Measurements from ENCODE around the gene ASAP2. TPM values are rescaled to one million over a fixed set of nuclear protein-coding genes. Genes with fewer than 3 reads are reported as not detected.
A peak's percentile ranks its signal among the peaks of the same experiment; 100 is the strongest.

Gene ASAP2
- polyA plus RNA-seq, 1 donor (not counting 4 experiments of a cell fraction or from before 2014, with no cell fraction given): 54.2 TPM

DNA sequence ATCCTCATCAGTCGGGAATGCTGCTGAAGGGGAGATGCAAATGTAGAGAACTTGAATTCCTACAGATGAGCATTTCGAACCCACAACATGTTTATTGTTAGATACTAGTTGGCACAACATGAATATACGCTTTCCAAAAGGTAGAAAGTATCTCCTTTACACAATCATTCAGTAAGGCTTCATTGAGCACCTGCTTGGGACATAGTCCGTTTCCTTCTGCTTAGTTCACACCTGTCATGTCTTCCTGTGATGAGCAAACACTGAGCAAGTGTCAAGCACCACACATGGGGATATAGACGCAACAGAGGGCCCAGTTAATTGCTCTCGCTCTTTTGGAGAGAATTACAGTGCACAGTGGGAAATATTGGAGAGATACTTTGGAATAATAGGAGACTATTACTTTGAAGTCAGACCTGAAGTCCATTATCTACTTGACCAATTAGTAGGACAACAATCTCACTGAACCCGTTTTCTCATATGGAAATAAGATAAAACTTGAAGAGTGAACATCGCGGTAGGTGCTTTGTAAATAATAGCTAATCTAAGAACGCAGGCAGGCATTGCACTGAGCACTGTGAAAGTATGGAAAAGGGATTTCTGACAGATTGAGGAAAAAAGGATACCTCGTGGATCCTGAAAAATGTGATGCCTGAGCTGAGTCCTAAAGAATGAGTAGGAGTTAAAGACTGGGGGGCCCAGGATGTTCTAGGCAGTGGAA lies 218.0 kb downstream of the ASAP2 start:
- Histone ChIP-seq H4K20me1 (ENCODE audit: control insufficient read depth, extremely low read depth, insufficient read depth, low read length) (peaks cover 2% of the 10 kb centered on the region), H3K4me2 (ENCODE audit: control insufficient read depth, extremely low read depth, insufficient read depth, low read depth, low read length) (peak overlapping the region; percentile 80), H3K27ac (ENCODE audit: control insufficient read depth, insufficient read depth, low read length) (peak overlapping the region; percentile 93), H3K79me2 (ENCODE audit: control insufficient read depth, insufficient read depth, low read length) (peaks cover 55% of the 10 kb centered on the region), H3K9me3 (ENCODE audit: control insufficient read depth, low read depth, low read length) (no peaks in the 10 kb centered on the region), H3K9me1 (ENCODE audit: control insufficient read depth, extremely low read depth, insufficient read depth, low read length) (peaks cover 2% of the 10 kb centered on the region), H3K4me3 (ENCODE audit: control insufficient read depth in 2 of 3, extremely low read depth in 1 of 3, insufficient read depth in 2 of 3, low read depth in 1 of 3, low read length in 3 of 3) (peak overlapping the region; percentile 86 to 98 (median 87)), H3K27me3 (ENCODE audit: control insufficient read depth, extremely low read depth, insufficient read depth, low read length) (no peaks in the 10 kb centered on the region), H3K36me3 (ENCODE audit: control insufficient read depth in 2 of 2, extremely low read depth in 1 of 2, insufficient read depth in 2 of 2, low read length in 2 of 2) (peaks cover 1 to 6% of the 10 kb centered on the region in 2 experiments), H3K4me1 (ENCODE audit: control insufficient read depth, extremely low read depth, insufficient read depth, low read length) (peaks cover 20% of the 10 kb centered on the region), H2AFZ (ENCODE audit: control insufficient read depth, low read length) (peak overlapping the region; percentile 99), H3K9ac (ENCODE audit: control insufficient read depth, extremely low read depth, insufficient read depth, low read length) (peak overlapping the region; percentile 97)
- TF ChIP-seq CTCF (optimal IDR thresholded peaks at IDR 0.05 in 1 of 3, IDR thresholded peaks at IDR 0.05 in 1 of 3, conservative IDR thresholded peaks at IDR 0.05 in 1 of 3; ENCODE audit: extremely low read depth in 1 of 3, insufficient read depth in 2 of 3, low read length in 3 of 3) (no peak), EZH2 (IDR thresholded peaks at IDR 0.05; ENCODE audit: low read length) (no peak)
- FAIRE-seq (no peak), DNase-seq (ENCODE audit: low read depth, low spot score) (no peak)
- dilution Hi-C loops (cut with MboI; ENCODE audit: extremely low pct_ligation_motif_present, low sequenced_read_pairs): no loop called here

DNA sequence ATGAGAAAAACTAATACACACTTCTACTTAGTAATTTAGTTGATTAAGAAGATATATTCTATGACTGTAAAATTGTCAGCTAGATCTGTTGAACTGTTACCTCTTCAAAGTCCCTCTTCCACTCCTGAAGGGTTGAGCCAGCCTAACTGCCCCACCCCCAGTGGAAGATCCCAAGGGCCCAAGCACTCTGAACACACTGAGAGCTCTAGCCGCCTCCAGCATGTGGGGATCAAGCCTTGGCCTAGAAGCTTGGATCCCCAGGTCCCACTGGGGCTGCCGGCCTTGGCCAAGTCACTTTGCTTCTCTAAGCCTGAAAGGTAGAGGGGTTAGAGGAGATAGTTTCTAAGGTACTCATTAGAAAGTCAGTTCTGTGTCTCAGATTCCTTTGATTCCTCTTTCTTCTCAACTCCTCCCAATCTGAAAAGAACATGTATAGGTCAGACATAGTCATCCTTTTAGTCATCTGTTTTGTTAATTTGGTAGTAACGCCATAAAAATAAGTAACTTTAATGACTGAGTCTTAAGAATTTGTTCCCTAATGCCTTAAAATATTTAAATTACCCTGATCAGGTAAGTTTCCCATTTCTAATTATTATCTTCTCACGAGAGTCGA lies 222.5 kb downstream of the ASAP2 start:
- Histone ChIP-seq H4K20me1 (ENCODE audit: control insufficient read depth, extremely low read depth, insufficient read depth, low read length) (no peaks in the 10 kb centered on the region), H3K79me2 (ENCODE audit: control insufficient read depth, insufficient read depth, low read length) (peaks cover 18% of the 10 kb centered on the region), H3K27ac (ENCODE audit: control insufficient read depth, insufficient read depth, low read length) (no peak overlapping the region), H3K36me3 (ENCODE audit: control insufficient read depth in 2 of 2, extremely low read depth in 1 of 2, insufficient read depth in 2 of 2, low read length in 2 of 2) (peaks cover 17 to 24% of the 10 kb centered on the region in 2 experiments), H3K4me3 (ENCODE audit: control insufficient read depth in 2 of 3, extremely low read depth in 1 of 3, insufficient read depth in 2 of 3, low read depth in 1 of 3, low read length in 3 of 3) (no peak overlapping the region), H3K4me1 (ENCODE audit: control insufficient read depth, extremely low read depth, insufficient read depth, low read length) (peaks cover 16% of the 10 kb centered on the region), H2AFZ (ENCODE audit: control insufficient read depth, low read length) (no peak overlapping the region), H3K4me2 (ENCODE audit: control insufficient read depth, extremely low read depth, insufficient read depth, low read depth, low read length) (no peak overlapping the region), H3K9me3 (ENCODE audit: control insufficient read depth, low read depth, low read length) (no peaks in the 10 kb centered on the region), H3K9ac (ENCODE audit: control insufficient read depth, extremely low read depth, insufficient read depth, low read length) (no peak overlapping the region), H3K27me3 (ENCODE audit: control insufficient read depth, extremely low read depth, insufficient read depth, low read length) (no peaks in the 10 kb centered on the region), H3K9me1 (ENCODE audit: control insufficient read depth, extremely low read depth, insufficient read depth, low read length) (peaks cover 2% of the 10 kb centered on the region)
- no peak for TF ChIP-seq CTCF (optimal IDR thresholded peaks at IDR 0.05 in 1 of 3, IDR thresholded peaks at IDR 0.05 in 1 of 3, conservative IDR thresholded peaks at IDR 0.05 in 1 of 3; ENCODE audit: extremely low read depth in 1 of 3, insufficient read depth in 2 of 3, low read length in 3 of 3)
- no peak for TF ChIP-seq EZH2 (IDR thresholded peaks at IDR 0.05; ENCODE audit: low read length)
- DNase-seq (ENCODE audit: low read depth, low spot score): no peak
- FAIRE-seq: no peak
- dilution Hi-C loops (cut with MboI; ENCODE audit: extremely low pct_ligation_motif_present, low sequenced_read_pairs): no loop called here
